HG02938 (cell line): ENCODE measurements around the gene SULT4A1.
"Not testable (repeated sequence)": the region's sequence is repeated elsewhere in the genome, so short reads cannot be mapped to it uniquely, and the experiment has no call there.

Source experiments
- ATAC-seq: cut with Tn5 transposase; IDR thresholded peaks from one replicate; pipeline ENCODE4 v1.9.1; 2021; ENCODE audit warnings: mild to moderate bottlenecking, moderate library complexity; ENCODE audit not compliant: unreplicated experiment

Gene SULT4A1

GRCh38 chr22:43862074-43862881 lies at the start of gene SULT4A1:
SULT4A1 (minus strand) TSS chr22:43862513; CDS start chr22:43862382, 131 bp downstream.
- no peak for ATAC-seq

- no peak for ATAC-seq
These were observed 49.0 kb upstream of the SULT4A1 start for GRCh38 chr22:43911351-43911750.

- ATAC-seq: no peak
These were observed 47.9 kb upstream of the SULT4A1 start for GRCh38 chr22:43910178-43910695.

GRCh38 chr22:43909708-43910107 lies 47.4 kb upstream of the SULT4A1 start:
- ATAC-seq: no peak

- ATAC-seq: no peak
These were observed 43.4 kb upstream of the SULT4A1 start for GRCh38 chr22:43905681-43906080.

GRCh38 chr22:43904412-43904811 lies 42.1 kb upstream of the SULT4A1 start:
- not testable (repeated sequence) for ATAC-seq

- ATAC-seq: not testable (repeated sequence)
These were observed 40.7 kb upstream of the SULT4A1 start for GRCh38 chr22:43903033-43903432.

- ATAC-seq: no peak
These were observed 39.8 kb upstream of the SULT4A1 start for GRCh38 chr22:43901976-43902643.

- no peak for ATAC-seq
These were observed 37.9 kb upstream of the SULT4A1 start for GRCh38 chr22:43900206-43900605.

GRCh38 chr22:43897751-43898261 lies 35.5 kb upstream of the SULT4A1 start:
- ATAC-seq: no peak

GRCh38 chr22:43895986-43896645 lies 33.8 kb upstream of the SULT4A1 start:
- ATAC-seq: no peak

GRCh38 chr22:43894122-43894521 lies 31.8 kb upstream of the SULT4A1 start:
- ATAC-seq: no peak

- ATAC-seq: no peak
These were observed 31.0 kb upstream of the SULT4A1 start for GRCh38 chr22:43893266-43893665.

GRCh38 chr22:43892183-43892894 lies 30.0 kb upstream of the SULT4A1 start:
- ATAC-seq: no peak

- ATAC-seq: no peak
These were observed 29.3 kb upstream of the SULT4A1 start, which contains the start of gene PNPLA5 for GRCh38 chr22:43891360-43892182. PNPLA5 (minus strand) TSS chr22:43892013; CDS start chr22:43891880, 133 bp downstream.

GRCh38 chr22:43890901-43891331 lies 28.6 kb upstream of the SULT4A1 start:
- ATAC-seq: no peak

GRCh38 chr22:43889860-43890253 lies 27.5 kb upstream of the SULT4A1 start:
- no peak for ATAC-seq

- ATAC-seq: no peak
These were observed 27.0 kb upstream of the SULT4A1 start for GRCh38 chr22:43889201-43889859.

GRCh38 chr22:43888740-43889139 lies 26.4 kb upstream of the SULT4A1 start:
- no peak for ATAC-seq
